Measurements from ENCODE around the gene CDK6. TPM values are rescaled to one million over a fixed set of nuclear protein-coding genes. Genes with fewer than 3 reads are reported as not detected.

CDK6 gene
- total and polyA plus RNA-seq, 2 experiments from 2014 or later: 28.7 to 81.6 TPM

GRCh38 chr7:92811158-92811557, 25.2 kb downstream of the CDK6 start:
- no peak for TF ChIP-seq CTCF (IDR thresholded peaks at IDR 0.05; ENCODE audit: low read depth, low read length)
- Histone ChIP-seq H3K4me1 (ENCODE audit: low read depth) (peaks cover 8% of the 10 kb centered on the region), H3K4me3 (no peak overlapping the region), H3K27me3 (no peaks in the 10 kb centered on the region), H3K27ac (no peak overlapping the region), H3K9me3 (ENCODE audit: low read depth) (no peaks in the 10 kb centered on the region), H3K36me3 (no peaks in the 10 kb centered on the region)
- no peak for DNase-seq (ENCODE audit: low read depth in 1 of 2, low spot score in 1 of 2)

GRCh38 chr7:92809760-92810573, 26.4 kb downstream of the CDK6 start:
- DNase-seq (ENCODE audit: low read depth in 1 of 2, low spot score in 1 of 2): peak; percentile 77 to 95
- Histone ChIP-seq H3K9me3 (ENCODE audit: low read depth) (no peaks in the 10 kb centered on the region), H3K4me1 (ENCODE audit: low read depth) (peaks cover 8% of the 10 kb centered on the region), H3K27me3 (no peaks in the 10 kb centered on the region), H3K36me3 (no peaks in the 10 kb centered on the region), H3K4me3 (no peak overlapping the region), H3K27ac (peak overlapping the region; percentile 79)
- TF ChIP-seq CTCF (IDR thresholded peaks at IDR 0.05; ENCODE audit: low read depth, low read length): no peak

DNA sequence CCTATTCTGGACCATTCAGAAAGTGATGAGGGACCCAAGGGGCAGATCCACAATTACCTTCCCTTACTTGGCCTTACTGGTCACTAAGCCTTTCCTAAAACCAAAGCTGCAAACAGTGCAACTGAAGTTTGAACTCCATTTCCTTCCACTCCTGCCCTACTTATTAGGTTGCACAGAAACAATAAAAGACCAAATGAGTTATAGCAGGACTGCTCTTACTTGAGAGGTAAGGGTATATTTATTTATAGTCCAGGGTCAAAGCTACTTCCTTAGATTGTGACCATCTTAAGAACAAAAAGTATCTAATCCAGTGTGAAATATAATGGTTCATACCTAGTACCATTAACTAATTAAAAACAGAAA, 27.0 kb downstream of the CDK6 start:
- no peaks in the 10 kb centered on the region for H3K27me3 ChIP-seq
- peaks cover 8% of the 10 kb centered on the region for H3K4me1 ChIP-seq (ENCODE audit: low read depth)
- H3K36me3 ChIP-seq: no peaks in the 10 kb centered on the region
- DNase-seq (ENCODE audit: low read depth in 1 of 2, low spot score in 1 of 2): no peak
- no peaks in the 10 kb centered on the region for H3K9me3 ChIP-seq (ENCODE audit: low read depth)
- no peak overlapping the region for H3K4me3 ChIP-seq
- no peak for TF ChIP-seq CTCF (IDR thresholded peaks at IDR 0.05; ENCODE audit: low read depth, low read length)
- H3K27ac ChIP-seq: peak overlapping the region; percentile 79

DNA sequence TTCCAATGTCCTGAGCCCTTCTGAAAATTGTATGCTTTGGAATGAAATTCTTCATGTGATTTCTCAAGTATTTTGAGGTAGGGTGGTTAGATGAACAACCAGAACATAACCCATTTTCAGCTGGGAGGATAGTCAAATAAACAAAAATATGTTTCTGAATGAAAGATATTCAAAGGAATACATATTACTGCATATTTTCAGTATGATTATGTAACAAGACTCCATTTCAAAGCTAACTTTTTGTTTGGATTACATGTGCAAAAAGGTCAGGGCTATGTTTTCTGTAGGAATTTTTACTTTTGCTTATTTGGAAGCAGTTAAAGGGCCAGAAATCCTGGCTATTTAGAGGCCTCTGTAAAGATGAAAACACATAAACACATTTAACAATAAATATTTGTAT, 27.7 kb downstream of the CDK6 start:
- Histone ChIP-seq H3K27ac (no peak overlapping the region), H3K9me3 (ENCODE audit: low read depth) (no peaks in the 10 kb centered on the region), H3K36me3 (no peaks in the 10 kb centered on the region), H3K4me1 (ENCODE audit: low read depth) (peaks cover 8% of the 10 kb centered on the region), H3K27me3 (no peaks in the 10 kb centered on the region), H3K4me3 (no peak overlapping the region)
- no peak for TF ChIP-seq CTCF (IDR thresholded peaks at IDR 0.05; ENCODE audit: low read depth, low read length)
- no peak for DNase-seq (ENCODE audit: low read depth in 1 of 2, low spot score in 1 of 2)

DNA sequence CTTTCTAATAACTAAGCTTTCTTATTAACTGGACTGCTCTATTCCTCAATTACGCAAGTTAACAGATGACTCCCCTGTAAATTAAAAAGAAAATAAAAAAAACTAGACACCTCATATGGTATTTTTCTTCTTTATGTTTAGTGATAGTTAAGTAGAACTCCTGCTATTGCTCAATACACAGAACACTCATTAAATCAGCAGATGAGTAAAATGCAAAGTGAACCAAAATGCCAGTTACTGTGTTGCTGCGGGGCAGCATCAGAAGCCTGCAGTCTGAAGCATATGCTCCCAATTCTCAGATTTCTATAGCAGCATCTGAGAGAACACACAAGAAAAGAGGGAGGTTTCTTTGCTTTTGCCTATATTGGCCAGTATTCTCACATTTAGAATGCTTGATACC, 28.4 kb downstream of the CDK6 start:
- Histone ChIP-seq H3K4me3 (no peak overlapping the region), H3K4me1 (ENCODE audit: low read depth) (peaks cover 8% of the 10 kb centered on the region), H3K36me3 (no peaks in the 10 kb centered on the region), H3K27ac (no peak overlapping the region), H3K27me3 (no peaks in the 10 kb centered on the region), H3K9me3 (ENCODE audit: low read depth) (no peaks in the 10 kb centered on the region)
- peak in 1 of 2 donors; percentile 39 for DNase-seq (ENCODE audit: low read depth in 1 of 2, low spot score in 1 of 2)
- no peak for TF ChIP-seq CTCF (IDR thresholded peaks at IDR 0.05; ENCODE audit: low read depth, low read length)
